LNCaP clone FGC (cell line): ENCODE results near the gene IGF1R.
A peak's percentile ranks its signal among the peaks of the same experiment; 100 is the strongest.

ENCODE experiments used
- DNase-seq: peaks from one replicate; pipeline ENCODE4 v3.0.0-alpha.2; 2011; ENCODE audit warnings: low read depth
- H3K4me3 ChIP-seq: 2 replicates; pipeline ENCODE4 v1.5.1; 2011; ENCODE audit warnings: mild to moderate bottlenecking, low read depth, low read length, control low read depth
- CTCF ChIP-seq: IDR thresholded peaks from 2 replicates; pipeline ENCODE4 v1.5.1; 2012; ENCODE audit warnings: mild to moderate bottlenecking; ENCODE audit not compliant: control insufficient read depth, insufficient read depth; ENCODE audit errors: extremely low read depth

IGF1R gene

GRCh38 chr15:98798375-98798893 lies 150.1 kb downstream of the IGF1R start:
- no peak for DNase-seq
- H3K4me3 ChIP-seq: no peak overlapping the region
- TF ChIP-seq CTCF: no peak

GRCh38 chr15:98799461-98800390 lies 151.4 kb downstream of the IGF1R start:
- no peak for TF ChIP-seq CTCF
- no peak for DNase-seq
- no peak overlapping the region for H3K4me3 ChIP-seq

- no peak for TF ChIP-seq CTCF
- no peak for DNase-seq
- H3K4me3 ChIP-seq: no peak overlapping the region
Measured at GRCh38 chr15:98800437-98801233, 152.3 kb downstream of the IGF1R start.

- DNase-seq: no peak
- no peak overlapping the region for H3K4me3 ChIP-seq
- TF ChIP-seq CTCF: no peak
Measured at GRCh38 chr15:98801234-98801561, 152.9 kb downstream of the IGF1R start.

GRCh38 chr15:98802187-98802586 lies 153.8 kb downstream of the IGF1R start:
- no peak for TF ChIP-seq CTCF
- no peak overlapping the region for H3K4me3 ChIP-seq
- no peak for DNase-seq

- TF ChIP-seq CTCF: no peak
- H3K4me3 ChIP-seq: no peak overlapping the region
- DNase-seq: peak; percentile 91
Measured at GRCh38 chr15:98803228-98804056, 155.1 kb downstream of the IGF1R start.
